Muscle of arm (tissue), 12 donors: ENCODE measurements around the gene SLC35E3. TPM values are rescaled to one million over a fixed set of nuclear protein-coding genes. Genes with fewer than 3 reads are reported as not detected.

Source experiments
- DNase-seq: peaks from one replicate; pipeline ENCODE4 v3.0.0-alpha.2; 2013
- polyA plus RNA-seq, 12 donors: library from polyadenylated mRNA; unstranded; fragments of 120-200 nt; gene quantifications; one replicate each; pipeline ENCODE4 v1.2.1, GENCODE V29; 2013; ENCODE audit not compliant: insufficient read length in 12 of 12

SLC35E3 gene
- polyA plus RNA-seq, 12 donors, result 15.9 to 30.6 (median 20.1) TPM; not detected in 1

DNA sequence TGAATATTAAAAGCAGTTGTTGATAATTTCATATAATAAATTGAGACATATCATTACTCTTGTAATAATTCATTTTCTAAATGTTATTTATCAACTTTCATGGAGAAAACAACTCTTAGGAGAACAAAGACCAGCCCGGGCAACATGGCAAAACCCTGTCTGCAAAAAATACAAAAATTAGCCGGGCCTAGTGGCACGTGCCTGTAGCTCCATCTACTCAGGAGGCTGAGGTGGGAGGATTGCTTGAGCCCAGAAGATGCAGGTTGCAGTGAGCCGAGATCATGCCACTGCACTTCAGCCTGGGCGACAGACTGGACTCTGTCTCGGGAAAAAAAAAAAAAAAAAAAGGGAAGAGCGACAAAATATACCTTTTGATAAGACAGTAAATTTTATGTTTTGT lies 21.2 kb downstream of the SLC35E3 start:
- DNase-seq, result no peak

DNA sequence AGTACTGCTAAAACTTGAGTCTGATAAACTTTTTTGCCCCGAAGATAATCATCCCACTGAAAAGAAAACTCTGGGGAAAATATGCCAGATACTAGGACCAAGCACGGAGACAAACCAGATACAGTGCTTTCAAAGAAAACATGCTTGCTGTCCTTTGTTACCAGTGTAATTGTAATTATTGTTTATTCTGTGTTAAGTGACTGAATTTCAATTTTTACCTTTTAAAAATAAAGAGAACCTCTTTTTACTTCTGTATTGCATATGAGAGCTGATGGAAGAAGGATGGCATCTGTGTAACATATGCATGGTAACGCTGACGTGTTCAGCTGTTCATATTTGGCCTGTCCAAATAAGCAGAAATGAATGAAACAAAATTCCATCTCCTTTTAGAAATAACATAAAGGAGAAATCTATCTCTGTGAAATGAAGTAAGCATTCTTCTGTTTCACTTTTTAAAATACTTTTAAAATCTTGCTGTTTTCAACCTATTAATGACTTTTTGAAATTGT lies 22.5 kb downstream of the SLC35E3 start:
- DNase-seq, result no peak

DNA sequence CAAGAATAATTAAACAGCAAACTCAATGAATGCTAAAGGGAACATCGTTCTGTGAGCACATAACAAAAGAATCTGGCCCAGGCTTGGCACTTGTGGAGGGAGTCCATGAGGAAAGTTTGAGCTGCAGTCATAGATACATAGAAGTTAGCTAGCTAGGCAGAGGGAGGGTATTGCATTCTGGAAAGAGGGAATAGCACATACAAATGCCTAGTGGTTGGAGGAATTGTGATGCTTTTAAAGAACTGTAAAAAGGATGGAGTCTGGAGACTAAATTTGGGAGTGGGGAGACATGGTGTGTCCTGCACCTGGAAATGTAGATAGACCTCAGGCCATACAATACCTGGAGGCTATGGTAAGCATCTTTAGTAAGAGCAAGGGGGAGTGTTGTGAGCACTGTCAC lies 24.0 kb downstream of the SLC35E3 start:
- DNase-seq, result no peak

DNA sequence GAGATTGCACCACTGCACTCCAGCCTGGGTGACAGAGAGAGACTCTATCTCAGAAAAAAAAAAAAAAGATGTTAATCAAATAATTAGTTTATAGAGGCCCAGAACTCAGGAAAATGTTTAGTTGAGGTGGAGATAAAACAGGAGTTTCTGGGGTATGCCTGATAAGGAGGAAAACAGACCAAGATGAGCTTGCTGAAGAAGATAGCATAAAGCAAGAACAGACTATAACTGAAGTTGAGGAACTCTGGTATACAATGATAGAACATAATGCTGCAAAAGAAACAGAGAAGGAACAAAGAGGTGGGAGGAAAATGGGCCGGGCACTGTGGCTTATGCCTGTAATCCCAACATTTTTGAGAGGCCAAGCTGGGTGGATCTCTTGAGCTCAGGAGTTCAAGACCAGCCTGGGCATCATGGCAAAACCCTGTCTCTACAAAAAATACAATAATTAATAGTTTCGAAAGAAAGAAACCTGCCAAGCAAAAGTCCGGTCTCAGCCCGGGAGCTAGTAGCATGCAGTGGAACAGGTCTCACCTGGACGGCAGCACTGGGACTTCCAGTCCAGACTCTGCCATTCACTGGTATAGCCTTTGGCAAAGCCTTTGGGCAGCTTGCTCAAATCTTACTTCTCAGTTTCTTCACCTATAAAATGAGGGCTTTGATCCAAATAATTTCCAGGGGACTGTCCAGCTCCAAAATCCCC lies 25.4 kb downstream of the SLC35E3 start:
- DNase-seq, result no peak

DNA sequence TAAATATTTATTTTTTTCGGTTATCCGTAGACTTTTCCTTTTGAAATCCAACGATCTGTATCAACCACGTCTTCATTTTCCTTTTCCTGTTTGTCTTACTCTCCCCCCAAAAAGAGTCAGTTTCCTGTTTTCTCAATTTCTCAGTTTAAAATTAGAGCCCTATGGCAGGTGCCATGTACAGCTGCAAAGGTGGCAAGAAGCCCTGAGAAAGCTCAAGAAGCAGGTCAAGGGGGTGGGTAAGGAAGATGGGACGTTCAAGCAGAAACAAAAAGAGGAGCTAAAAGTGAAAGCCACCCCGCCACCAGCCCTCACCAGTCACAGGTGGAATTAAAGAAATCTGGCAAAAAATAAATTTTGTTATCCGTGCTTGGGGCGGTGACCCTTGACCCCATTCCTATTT lies 26.7 kb downstream of the SLC35E3 start:
- DNase-seq, result no peak

DNA sequence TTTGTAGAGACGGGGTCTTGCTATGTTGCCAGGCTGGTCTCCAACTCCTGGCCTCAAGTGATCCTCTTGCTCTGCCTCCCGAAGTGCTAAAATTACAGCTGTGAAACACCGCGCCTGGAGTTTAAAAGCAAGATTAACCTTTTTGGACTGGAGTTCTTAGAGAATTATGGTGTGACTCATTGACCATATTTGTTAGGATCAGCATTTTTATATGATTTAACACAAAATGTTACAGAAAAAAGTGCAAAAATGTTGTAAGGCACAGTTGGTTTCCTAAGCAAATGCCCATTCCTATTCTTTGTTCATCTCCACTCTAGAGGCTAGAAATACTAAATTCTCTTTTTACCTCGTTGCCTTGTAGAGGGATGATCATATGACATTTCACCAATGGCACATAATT lies 27.6 kb downstream of the SLC35E3 start:
- DNase-seq, result no peak

DNA sequence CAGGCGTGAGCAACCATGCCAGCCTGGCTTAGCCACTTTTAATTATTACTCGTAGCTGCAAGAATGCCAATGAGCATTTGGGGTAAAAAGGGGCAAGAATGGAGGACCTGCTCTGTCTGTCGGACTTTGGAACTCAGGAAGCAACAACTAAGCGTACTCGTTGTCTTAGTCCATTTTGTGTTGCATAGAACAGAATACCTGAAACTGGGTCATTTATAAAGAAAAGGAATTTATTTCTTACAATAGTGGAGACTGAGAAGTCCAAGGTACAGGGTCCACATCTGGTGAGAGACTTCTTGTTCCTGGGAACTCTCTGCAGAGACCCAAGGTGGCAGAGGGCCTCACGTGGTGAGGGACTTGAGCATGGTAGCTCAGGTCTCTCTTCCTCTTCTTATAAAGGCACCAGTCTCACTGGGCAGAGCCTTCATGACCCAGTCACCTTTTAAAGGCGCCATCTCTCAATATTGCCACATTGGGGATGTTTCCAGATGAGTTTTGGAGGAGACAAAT lies 29.2 kb downstream of the SLC35E3 start:
- DNase-seq, result no peak

DNA sequence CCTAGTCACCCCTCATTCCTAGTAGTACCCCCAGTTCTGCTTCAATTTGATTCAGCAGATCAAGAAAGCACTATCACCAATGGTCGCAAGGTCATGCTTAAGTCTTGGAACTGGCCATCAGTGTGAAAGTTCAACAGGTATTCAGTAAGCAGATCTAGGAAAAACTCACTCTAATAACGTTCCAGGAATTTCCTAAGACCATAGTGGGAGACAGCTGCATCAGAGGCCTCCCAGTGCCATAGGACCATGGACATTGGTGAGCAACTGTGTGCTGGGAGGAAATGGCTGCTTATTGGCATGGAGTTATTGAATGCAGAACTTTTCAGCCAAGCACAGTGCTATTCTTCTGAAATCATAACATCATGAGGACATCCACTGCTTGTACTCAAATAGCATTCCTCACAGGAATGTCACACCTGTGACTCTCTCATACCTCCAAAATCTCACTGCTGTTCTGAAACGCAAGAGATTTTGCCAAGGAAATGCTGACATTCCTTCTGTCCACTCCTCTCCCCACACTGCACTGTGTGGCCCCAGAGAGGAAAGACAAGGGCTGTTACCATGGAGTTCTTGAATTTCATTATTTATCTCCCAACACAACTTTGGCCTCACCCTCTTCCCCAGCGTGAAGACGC lies 31.1 kb downstream of the SLC35E3 start:
- no peak for DNase-seq

DNA sequence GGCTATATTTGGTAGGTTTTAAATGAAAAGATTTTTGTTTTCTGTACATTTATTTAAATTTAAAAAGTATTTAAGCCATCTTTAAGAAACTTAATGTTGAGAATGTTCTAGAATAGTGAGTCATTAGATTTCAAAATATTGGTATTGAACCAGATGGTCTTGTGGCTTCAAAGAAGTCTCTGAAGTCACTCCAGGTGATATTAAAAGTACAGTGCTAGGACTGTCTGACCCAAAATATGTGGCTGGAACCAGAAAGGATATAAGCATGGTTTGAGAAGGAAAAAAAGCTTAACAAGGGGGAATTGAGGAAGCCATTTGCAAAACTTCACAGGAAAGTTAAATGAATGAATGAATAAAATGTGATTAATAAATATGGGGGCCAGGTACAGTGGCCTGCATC lies 33.3 kb downstream of the SLC35E3 start:
- DNase-seq, result no peak

DNA sequence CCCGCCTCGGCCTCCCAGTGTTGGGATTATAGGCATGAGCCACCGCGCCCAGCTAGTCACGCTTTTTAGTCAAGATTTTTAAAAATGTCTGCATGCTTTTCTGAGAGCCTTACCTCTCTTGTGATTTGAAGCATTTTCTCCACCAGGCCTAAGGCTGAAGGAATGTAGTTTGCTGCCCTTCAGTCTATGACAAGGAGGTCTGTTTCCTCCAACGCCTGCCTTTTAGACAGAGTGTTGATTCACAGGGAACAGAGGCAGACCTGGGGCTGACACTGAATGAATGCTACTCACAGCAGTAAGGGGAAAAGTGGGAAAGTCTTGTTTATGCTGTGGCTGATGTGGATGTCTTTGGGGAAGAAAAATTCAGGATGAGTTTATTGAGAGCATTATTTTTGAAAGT lies 34.8 kb downstream of the SLC35E3 start:
- no peak for DNase-seq

DNA sequence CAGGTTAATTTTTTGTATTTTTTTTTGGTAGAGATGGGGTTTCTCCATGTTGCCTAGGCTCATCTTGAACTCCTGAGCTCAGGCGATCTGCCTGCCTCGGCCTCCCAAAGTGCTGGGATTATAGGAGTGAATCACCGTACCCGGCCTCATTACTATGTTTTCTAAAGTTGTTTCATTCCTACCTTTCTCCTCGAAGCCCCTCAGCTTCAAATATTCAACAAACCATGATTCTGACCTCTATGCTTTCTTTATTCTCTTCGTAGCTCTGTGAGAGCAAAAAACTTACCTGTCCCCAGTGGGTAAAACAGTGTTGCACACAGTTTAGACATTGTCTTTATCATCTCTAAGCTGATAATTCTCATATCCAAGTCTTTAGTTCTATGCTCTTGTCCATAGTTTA lies 35.8 kb downstream of the SLC35E3 start:
- DNase-seq, result no peak

DNA sequence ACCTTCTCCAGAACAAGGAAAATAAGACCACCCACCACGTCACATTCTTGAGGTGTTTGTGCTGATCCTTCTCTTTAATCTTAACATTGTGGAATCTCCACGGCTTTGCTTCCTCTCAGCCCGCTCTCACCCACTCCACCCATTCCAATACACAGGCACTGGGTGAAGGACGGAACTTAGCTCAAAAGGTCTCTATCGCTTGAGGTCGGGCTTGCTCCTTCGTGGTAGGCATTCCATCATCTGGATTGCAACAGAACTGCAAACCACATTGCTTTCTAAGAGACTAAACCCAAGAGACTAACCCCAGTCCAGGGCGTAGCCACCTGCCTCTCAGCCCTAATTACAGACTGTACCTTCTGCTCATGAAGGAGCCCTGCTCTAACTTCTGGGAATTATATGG lies 38.0 kb downstream of the SLC35E3 start:
- no peak for DNase-seq

DNA sequence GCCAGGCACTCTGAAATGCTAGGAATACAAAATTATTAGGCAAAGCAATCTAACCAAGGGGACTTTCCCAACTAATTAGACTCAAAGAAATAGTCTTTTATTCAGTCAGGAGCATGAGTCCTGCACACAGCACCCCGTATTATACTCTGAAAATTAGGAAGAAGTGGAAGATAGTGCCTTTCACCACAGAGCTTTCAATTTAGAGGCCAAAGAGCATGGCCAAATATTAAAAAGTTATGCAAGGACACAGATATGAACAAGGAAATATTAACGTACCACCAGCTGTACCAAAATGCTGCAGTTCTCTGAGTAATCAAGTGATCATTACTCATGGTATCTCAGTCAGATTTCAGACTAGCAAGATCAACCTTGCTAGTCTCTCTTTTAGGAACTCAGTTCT lies 39.4 kb downstream of the SLC35E3 start:
- no peak for DNase-seq

DNA sequence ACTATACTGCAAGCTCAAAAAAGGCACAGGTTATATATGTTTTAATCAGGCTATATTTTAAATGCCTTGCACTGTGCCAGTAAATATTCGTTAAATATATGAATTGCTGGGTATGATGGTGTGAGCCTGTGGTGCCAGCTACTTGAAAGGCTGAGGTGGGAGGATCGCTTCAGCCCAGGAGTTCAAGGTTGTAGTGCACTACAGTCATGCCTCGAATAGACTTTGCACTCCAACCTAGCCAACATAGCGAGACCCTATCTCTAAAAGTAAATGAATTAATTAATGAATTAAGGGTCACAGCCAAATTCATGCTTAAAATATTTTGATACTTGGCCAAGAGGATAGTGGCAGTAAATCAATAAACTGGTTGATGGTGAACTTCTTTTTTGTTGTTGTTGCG lies 39.8 kb downstream of the SLC35E3 start:
- DNase-seq, result no peak

DNA sequence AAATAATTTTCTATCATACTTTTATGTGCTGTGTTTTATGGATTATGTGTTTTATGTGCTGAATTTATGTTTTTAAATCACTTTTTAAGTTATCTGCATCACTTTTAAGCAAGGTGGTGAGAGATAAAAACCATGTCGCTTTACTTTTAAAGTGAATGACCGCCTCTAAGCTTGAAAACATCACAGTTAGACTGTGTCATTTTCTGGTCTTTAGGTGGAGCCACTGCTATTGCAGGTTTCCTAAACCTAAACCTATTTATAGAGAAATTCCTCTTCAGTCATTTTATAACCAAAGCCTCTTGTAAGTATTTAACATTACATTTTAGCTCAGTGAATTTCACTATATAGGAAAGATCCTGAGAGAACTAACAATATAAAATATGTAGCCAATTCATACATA lies 41.0 kb downstream of the SLC35E3 start:
- DNase-seq, result no peak

DNA sequence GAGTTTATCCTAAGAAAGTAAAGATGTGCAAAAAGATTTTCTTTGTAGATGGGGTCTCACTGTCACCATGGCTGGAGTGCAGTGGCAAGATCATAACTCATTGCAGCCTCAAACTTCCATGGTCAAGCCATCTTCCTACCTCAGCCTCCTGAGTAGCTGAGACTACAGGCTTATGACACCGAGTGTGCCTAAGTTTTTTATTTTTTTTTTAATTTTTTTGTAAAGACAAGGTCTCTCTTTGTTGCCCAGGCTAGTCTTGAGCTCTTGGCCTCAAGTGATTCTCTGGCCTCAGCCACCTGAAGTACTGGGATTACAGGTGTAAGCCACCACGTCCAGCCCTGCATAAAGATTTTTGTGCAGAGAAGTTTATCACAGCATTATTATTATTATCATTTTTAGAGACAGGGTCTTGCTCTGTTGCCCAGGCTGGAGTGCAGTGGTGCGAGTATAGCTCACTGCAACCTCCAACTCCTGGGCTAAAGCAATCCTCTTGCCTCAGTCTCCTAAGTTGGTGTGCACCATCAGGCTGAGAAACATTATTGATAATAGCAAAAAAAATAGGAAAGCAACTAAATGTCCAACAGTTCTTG lies 42.7 kb downstream of the SLC35E3 start:
- DNase-seq, result no peak

DNA sequence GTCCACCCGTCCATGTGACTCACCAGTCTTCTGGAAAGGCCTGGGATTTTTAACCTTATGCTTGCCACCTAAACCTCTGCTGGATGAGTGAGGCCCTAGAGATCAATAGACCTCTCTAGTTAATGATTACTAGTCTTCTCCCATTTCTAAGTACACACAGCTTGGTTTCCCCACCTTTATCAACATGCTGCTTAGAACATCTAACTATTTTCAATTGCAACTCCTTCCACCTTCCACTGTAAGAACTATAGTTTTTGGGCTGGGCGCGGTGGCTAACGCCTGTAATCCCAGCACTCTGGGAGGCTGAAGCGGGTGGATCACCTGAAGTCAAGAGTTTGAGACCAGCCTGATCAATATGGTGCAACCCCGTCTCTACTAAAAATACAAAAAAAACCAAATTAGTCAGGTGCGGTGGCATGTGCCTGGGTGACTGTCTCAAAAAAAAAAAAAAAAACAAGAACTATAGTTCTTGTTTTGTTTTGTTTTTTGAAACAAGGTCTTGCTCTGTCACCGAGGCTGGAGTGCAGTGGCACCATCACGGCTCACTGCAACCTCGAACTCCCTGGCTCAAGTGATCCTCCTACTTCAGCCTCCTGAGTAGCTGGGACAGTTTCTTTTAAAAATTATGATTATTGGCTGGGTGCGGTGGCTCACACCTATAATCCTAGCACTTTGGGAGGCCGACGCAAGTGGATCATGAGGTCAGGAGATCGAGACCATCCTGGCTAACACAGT lies 43.3 kb downstream of the SLC35E3 start:
- DNase-seq, result no peak

DNA sequence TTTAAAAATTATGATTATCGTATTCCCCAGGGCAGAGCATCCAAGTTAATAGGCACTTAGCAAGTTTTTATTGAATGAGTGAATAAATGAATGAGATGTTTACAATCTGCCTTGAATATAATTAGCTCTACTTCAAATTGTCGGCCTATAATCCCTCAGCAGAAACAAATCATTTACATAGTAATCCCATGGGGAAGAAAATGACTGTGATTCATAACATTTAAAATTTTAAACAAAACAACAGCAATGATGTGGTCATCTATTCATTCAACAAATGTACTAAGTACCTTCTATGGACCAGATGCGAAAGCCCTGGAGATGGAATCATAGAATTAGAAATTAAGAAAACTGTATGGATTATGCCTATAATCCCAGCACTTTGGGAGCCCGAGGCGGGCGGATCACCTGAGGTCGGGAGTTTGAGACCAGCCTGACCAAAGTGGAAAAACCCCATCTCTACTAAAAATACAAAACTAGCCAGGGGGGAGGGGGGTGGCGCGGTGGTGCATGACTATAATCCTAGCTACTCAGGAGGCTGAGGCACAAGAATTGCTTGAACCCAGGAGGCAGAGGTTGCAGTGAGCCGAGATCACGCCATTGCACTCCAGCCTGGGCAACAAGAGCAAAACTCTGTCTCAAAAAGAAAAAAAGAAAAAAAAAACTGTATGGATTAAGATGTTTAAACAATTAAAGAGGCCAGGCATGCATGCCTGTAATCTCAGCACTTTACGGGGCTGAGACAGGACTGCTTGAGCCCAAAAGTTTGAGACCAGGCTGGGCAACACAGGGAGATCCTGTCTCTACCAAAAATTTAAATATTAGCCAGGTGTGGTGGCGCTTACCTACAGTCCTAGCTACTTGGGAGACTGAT lies 44.3 kb downstream of the SLC35E3 start:
- DNase-seq, result no peak

DNA sequence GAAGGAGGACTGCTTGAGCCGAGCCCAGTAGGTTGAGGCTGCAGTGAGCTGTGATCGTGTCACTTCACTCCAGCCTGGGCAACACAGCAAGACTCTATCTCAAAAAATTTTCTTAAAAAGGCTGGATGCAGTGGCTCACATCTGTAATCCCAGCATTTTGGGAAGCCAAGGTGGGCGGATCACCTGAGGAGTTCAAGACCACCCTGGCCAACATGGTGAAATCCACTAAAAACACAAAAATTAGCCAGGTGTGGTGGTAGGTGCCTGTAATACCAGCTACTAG lies 44.9 kb downstream of the SLC35E3 start:
- no peak for DNase-seq

DNA sequence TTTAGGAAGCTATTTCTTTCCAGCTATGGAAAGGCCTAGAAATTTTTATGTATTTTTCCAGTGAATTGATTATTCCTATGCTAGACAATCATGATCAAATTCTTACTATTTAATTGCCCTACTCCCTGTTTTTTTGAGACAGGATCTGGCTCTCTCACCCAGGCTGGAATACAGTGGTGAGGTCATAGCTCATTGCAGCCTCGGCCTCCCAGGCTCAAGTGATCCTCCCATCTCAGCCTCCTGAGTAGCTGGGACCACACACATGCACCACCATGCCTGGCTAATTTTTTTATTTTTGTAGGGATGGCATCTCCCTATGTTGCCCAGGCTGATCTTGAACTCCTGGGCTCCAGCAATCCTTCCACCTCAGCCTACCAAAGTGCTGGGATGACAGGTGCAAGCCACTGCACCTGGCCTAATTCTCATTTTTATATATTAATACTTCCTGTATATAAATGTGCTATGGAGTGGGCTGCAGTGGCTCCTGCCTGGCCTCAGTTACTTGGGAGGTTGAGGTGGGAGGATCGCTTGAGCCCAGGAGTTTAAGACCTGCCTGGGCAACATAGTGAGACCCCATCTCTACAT lies 46.0 kb downstream of the SLC35E3 start:
- no peak for DNase-seq

DNA sequence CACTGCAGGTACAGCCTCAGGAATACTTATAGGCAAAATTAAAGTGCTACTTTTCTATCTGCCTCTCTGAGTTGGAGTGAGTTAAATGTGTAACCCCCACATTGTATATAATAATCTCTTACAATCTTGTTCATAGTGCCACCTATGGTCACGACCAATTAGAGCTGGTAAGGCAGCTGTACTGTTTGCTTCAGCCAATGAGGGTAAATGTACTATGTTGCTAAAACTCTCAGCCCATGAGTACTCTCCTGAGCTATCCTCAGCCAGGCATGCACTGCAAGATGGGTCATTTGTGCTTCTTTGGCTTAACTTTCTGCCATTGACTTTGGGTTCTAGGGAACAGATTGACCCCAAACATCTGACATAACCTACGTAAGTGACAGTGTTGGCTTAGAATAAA lies 47.0 kb downstream of the SLC35E3 start:
- DNase-seq, result no peak
